Measurements from ENCODE around the gene KYNU.
"Not testable (repeated sequence)": the region's sequence is repeated elsewhere in the genome, so short reads cannot be mapped to it uniquely, and the experiment has no call there.

Gene KYNU

DNA sequence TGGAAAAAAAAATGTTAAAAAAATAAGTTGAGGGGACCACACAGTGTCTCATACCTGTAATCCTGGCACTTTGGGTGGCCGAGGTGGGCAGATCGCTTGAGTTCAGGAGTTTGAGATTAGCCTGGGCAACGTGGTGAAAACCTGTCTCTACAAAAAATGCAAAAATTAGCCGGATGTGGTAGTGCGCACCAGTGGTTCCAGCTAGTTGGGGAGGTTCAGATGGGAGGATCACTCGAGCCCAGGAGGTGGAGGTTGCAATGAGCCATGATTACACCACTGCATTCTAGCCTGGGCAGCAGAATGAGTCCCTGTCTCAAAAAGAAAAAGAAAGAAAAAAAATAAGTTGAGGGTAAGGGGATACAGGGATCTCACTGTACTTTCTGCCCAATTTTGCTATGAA lies 6.1 kb upstream of the KYNU start:
- DNase-seq (ENCODE audit: low read depth, low spot score), result no peak

DNA sequence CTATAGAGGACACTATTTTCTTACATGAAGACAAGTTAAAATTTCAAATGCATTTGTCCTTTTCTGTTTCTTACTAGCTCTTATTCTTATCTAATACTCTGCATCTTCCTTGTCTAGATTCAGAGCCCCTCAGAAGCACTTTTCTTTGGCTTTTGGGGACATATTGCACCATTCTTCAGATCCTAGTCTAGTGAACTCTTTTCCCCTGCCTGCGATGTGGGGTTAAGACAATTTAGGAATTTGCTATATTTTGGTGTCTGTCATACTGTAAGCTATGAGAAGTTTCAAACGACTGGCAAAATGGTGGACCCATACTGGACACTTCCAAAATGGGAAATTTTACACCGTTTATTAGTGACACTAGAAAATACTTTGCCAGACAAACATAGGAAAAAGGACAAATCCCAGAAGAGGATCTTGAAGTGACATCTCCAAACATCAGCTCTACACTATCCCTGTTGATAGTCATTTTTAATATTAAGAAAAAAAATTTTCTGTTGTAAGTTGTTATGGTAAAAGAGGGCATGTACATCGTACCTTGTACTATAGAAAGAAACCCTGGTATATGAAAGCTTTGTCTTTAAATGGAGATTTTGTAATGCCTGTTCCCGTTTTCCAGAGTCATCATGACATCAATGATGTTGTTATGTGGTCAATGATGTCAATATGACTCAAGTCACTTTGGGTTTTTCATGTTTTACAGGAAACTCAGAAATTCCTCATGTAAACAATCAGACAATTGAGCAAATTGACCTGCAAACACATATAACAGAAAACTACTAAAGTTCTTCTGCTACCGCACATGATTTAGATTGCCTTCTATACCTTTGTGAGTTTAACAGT lies 4.4 kb upstream of the KYNU start:
- no peak for DNase-seq (ENCODE audit: low read depth, low spot score)

DNA sequence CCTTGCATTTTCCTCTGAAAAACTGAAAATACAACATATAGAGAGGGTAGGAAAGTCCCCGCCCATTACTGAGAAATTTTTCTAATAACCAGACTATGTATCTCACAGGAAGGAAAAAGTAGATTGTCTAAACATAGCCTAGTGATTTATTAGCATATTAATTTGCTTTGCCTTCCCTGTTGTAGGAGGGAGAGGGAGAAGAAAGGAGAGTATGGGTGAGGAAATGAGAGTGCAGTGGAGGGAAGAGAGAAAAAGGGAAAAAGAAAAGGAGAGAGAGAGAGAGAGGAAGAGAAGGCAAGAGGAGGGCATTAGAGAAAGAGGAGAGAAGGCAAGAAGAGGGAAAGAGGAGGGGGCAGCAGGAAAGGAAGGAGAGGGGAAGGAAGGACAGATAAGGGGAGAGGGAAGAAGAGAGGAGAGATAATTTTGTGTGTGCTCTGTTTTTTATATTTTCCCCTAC lies 3.6 kb upstream of the KYNU start:
- no peak for DNase-seq (ENCODE audit: low read depth, low spot score)

DNA sequence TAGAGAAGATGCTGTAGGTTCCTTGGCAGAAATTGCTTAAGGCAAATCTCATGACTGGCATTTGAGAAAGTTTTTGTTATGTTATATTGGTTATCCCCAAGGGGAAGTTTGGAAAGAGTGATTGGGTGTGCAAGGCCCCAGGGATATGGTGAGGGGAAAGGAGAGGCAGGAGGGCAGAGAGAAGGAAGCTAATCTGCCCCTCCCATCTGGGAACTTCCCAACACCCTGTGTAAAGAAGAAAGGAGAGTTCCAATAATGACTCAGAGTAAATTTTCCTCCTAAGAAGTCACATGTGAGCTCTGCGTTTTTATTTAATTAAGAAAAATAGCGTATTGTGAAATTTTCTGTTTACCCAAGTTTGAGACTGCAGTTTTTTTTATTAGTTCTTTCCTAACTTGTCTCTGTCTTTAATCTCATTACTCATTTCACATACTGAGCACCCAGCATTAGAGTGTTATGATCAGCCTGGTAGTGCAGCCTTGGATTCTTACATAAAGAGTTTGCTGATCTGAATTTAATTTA lies 3.1 kb upstream of the KYNU start:
- DNase-seq (ENCODE audit: low read depth, low spot score), result no peak

DNA sequence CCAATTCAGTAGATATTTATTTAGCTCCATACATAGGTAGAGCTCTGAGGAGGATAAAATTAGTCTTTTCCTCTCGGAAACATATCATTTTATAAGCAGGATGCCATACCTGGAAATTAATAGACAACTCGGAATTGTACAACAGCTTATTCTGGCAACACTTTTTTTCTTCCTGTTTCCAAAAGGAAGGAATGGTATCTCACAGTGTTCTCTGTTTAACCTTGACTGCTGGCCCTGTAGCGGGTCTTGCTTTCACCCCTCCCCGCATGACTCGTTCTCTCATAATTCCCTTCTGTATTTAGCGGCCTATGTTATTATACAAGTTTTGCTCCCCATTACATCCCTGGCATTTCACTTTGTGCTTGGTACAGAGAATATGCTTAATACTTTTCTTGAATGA lies 2.5 kb upstream of the KYNU start:
- DNase-seq (ENCODE audit: low read depth, low spot score), result no peak

DNA sequence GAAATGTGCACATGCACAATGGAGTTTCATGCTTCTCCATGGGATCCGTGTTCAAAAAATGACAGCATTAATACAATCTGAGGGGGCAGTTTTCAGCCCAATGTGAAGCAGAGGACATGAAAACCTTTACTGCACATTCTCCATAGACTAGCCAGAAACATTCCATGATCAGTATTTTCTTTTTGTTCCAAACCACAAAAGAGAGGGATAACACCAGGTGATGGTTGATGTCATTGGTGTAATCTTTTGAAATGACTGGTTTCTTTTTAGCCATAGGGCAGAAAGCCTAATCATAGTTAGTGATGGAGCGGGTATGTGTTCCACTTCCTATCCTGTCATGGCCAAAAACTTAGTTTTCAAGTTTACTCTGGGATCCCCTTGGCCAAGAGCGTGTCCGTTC lies 1.8 kb upstream of the KYNU start:
- DNase-seq (ENCODE audit: low read depth, low spot score), result no peak

DNA sequence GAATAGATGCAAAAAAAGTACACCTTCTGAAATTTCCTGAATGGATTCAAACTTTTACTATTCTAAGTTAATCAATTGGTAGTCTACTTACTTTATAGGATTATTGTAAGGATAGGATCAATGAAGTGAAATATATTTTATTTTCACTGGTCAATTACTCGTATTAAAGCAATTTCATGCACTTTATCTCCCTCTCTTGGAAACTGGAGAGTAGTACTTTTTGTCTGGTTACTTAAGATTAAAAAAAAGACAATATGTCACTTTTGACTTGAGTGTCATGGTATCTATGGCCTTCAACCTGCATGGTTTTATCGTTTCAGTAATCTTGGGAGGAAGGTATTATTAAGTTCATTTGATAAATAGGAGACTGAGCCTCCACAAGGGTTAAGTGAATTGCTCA lies 1.0 kb upstream of the KYNU start:
- no peak for DNase-seq (ENCODE audit: low read depth, low spot score)

DNA sequence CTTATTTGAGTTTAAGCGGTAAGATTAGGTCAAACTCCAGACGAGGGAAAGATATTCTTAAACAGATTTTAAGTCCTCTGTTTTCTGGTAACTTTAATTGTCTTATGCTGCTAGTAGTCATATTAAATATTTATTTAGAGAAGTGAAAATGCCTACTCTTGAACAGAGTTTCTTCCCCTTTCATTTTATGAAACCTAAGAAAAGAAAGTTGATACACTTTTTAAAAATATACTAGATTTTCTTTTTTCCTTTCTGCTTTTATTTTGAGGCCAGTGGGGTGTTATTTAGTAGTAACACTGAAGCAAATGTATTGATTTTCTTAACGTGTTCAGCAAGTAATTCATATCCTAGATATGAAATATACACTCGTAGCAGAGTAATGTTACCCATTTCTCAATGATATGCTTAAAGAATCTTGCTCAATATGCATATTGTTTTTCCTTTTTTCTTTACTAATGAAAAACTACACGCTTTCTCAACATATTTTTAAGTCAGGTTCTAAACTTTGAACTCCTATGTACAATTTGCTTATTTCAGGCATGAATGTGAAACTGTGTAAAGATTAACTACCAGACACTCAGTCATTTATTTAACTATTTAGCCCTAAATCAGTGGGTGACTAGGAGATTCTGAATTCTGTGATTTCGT lies 691 bp downstream of the KYNU start:
- DNase-seq (ENCODE audit: low read depth, low spot score), result no peak

DNA sequence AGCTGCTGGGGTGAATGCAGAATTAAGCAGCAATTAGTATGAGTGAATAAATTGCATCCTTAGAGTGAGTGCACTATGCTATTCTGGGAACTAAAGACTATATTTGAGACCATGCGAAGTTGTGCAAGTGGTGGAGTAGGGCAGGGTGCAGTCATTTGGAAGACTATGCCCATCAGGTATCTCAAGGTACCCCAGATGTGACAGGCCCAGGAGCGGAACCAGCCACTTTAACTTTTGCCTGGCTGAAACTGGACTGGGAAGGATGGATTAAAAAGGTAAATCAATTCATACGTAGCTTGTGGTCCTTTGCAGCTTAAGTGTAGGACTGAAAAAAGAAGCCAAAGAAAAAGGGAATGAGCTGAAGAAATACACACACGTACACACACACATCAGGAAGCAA lies 1.7 kb downstream of the KYNU start:
- no peak for DNase-seq (ENCODE audit: low read depth, low spot score)

DNA sequence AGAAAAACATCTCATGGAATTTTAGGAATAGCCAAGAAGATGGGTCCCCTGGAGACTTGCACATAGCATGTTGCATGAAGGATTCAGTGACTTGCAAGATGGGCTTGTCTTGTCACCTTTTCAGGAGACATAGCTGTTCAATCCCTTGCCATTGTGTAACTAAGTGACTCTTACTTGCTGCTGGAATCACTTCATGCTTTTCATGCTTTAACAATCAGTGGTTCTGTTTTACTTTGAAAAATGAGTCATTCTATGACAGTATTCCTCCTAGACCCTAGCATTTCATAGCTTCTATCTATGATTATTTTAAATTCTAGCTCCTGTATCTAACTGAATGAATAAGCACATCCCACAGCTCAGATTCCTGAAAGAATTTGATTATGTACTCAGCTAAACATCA lies 2.8 kb downstream of the KYNU start:
- no peak for DNase-seq (ENCODE audit: low read depth, low spot score)

DNA sequence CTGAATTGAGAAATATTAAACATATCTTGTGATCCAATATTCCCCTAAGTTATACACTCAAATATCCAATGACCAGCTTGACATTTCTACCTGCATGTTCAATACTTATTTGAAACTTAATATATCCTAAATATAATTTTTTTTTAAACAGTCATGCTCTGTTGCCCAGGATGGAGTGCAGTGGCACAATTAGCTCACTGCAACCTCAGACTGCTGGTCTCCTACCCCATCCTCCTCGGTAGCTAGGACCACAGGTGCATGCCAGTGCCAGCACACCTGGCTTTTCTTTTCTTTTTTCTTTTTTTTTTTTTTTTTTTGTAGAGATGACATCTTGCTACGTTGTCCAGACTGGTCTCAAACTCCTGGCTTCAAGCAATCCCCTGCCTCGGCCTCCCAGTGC lies 4.2 kb downstream of the KYNU start:
- DNase-seq (ENCODE audit: low read depth, low spot score), result no peak

DNA sequence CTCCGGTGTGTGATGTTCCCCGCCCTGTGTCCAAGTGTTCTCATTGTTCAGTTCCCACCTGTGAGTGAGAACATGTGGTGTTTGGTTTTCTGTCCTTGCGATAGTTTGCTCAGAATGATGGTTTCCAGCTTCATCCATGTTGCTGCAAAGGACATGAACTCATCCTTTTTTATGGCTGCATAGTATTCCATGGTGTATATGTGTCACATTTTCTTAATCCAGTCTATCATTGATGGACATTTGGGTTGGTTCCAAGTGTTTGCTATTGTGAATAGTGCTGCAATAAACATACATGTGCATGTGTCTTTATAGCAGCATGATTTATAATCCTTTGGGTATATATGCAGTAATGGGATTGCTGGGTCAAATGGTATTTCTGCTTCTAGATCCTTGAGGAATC lies 5.0 kb downstream of the KYNU start:
- DNase-seq (ENCODE audit: low read depth, low spot score), result not testable (repeated sequence)

DNA sequence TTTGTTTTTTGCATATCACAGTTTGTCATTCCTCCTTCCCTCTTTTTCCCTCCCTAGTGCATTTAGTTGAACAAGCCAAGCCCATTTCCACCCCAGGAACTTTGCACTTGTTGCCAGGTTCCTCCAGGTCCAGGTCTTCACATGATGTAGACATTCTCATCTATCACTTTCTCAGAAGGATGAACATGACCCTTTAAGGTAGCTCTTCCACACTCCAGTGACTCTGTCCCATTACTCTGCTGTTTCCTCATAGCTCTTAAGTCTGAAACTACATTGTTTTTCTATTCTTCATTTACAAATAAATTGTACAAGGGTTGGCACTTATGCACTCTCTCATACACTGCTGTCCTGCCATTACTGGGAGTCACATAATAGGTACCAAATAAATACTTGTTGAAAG lies 6.1 kb downstream of the KYNU start:
- no peak for DNase-seq (ENCODE audit: low read depth, low spot score)

DNA sequence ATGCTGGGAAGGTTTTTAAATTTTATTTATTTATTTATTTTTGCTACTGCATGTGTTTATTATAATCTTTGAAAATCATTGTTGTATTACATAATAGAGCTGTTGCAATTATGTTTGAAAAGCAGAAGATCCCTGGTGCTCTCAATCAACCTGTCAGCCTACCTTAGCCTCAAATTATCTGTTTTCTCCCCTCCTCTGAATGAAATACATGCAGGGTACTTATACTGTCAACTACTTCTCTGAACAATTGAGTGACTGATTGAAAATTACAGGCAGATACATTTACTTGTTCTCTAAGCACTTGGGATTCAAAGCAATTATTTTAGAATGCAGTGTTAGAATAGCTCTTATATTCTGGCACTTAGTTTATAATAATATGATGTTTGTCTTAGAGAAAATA lies 8.1 kb downstream of the KYNU start:
- DNase-seq (ENCODE audit: low read depth, low spot score), result no peak

DNA sequence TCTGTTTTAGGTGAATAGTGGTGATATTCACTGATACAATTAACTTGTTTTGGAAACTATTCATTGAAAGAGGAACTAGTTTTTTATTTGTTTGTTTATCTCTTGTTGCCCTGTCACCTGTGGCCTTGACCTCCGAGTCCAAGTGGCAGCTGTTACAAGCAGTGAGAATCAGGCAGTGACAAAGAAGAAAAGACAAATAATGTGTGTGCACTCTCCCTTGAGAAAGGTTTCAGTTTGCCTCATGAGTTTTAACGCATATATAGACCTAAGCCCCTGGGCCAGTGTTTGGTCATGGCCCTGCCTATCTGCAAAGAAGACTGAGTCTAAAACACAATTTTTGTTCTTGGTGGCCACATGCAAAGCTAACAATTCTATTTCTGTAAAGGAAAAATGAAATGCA lies 15.3 kb downstream of the KYNU start:
- DNase-seq (ENCODE audit: low read depth, low spot score), result no peak

DNA sequence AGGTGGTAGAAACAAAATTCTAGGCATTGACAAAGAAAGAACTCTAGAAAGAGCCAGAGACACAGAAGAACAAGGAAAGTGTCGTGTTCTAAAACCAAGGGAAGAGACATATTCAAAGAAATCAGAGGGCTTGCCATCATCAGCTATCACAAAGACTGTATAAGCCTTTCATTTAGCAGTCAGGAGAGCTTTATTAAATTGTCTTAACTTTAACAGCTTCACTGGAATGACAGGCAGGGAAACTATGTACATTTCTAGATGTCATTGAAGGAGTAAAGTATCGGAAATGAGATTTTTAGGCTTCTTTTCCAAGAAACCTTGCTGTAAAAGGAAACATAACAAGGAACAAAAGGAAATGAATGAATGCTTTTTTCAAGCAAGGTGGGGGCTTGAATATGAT lies 15.8 kb downstream of the KYNU start:
- DNase-seq (ENCODE audit: low read depth, low spot score), result no peak

DNA sequence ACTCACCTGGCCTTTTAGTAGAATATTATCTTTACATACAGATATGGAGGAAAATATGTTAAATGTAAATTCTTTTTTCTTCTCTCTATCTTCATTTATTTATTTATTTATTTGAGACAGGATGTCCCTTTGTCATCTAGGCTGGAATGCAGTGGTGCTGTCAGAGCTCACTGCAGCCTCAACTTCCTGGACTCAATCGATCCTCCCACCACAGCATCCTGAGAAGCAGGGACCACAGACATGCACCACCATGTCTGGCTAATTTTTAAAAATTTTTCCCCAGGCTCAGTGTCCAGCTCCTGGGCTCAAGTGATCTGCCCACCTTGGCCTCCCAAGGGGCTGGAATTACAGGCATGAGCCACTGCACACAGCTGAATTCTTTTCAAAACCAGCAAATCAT lies 20.3 kb downstream of the KYNU start:
- no peak for DNase-seq (ENCODE audit: low read depth, low spot score)

DNA sequence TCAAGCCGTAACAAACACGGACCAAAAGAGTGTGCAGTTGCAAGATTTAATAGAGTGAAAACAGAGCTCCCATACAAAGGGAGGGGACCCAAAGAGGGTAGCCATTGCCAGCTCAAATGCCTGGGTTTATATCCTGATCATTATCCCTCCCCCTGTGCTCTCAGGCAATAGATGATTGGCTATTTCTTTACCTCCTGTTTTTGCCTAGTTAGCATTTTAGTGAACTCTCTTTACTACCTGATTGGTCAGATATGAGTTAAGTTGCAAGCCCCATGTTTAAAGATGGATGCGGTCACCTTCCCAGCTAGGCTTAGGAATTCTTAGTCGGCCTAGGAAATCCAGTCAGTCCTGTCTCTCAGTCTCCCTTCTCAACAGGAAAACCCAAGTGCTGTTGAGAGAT lies 22.9 kb downstream of the KYNU start:
- not testable (repeated sequence) for DNase-seq (ENCODE audit: low read depth, low spot score)

DNA sequence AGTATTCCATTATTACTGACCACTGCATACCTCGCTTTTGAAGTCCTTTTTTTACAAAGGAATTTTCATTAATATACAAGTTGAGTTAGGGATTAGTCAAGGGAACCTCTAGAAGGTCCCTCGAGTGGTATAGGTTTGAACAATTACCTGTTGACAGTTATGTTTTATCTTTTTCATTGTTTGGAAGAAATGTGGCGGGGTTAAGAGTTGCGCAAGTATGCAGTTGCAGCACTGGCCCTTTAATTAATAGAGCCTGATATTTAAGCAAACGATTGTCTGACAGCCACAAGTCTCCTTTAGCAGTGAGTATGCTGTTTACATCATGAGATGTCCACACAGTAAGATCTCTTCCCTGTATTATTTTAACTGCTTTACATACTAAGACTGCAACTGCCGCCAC lies 24.3 kb downstream of the KYNU start:
- DNase-seq (ENCODE audit: low read depth, low spot score), result no peak

DNA sequence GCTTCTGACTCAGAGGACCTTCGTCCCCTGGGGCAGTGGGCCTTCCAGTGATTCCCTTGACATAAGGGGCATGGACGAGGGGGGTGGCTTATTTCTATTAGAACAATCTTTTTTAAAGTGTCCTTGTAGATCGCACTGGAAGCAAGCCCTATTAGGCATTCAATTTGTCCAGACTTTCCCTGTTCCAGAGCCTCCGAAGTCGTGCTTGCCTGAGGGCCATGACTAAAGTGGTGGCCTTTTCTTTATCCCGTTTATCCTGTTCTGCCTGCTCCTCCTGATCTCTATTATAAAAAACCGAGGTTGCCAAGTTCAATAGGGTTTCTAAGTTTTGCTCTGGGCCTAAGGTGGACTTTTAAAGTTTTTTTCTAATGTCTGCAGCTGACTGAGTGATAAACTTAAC lies 26.3 kb downstream of the KYNU start:
- DNase-seq (ENCODE audit: low read depth, low spot score), result not testable (repeated sequence)

DNA sequence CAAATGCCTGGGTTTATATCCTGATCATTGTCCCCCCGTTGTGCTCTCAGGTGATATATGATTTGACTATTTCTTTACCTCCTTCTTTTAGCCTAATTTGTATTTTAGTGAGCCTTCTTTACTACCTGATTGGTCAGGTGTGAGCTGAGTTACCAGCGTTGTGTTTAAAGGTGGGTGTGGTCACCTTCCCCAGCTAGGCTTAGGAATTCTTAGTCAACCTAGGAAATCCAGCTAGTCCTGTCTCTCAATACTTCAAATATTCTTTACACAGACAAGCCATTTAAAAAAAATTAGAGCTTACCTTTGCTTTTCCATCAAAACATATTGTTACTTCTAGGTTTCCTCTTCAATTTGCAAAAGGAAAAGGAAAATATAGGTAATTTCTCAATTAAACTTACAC lies 30.2 kb downstream of the KYNU start:
- no peak for DNase-seq (ENCODE audit: low read depth, low spot score)

DNA sequence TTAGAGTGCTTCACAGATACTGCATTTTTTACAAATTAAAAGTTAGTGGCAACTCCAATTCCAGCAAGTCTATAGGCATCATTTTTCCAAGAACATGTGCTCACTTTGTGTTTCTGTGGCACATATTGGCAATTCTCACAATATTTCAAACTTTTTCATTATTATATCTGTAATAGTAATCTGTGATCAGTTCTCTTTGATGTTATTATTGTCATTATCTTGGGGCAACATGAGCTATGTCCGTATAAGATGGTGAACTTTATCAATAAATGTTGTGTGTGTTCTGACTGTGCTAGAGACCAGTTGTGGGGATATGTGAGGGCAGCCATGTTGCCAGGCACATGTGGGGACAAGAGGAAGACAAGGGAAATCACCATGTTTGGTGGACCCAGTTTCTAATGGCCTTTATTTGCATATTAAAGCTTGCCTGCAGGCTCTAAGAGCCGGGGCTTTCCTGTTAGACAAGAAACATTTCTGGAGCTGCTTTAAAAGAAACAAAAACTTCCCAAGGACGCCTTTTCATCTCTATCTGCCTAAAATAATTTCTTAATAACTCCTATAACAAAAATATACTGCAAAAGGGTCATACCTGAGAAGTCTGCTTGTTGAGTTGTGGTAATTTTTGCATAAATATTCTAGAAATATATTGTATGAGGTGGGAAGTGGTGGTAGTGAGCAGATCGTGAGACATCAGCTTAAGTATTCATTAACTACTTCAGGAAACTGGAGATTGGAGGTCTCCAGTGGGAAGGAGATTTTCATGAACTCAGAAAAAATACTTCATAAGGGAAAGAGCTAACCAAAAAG lies 37.2 kb downstream of the KYNU start:
- no peak for DNase-seq (ENCODE audit: low read depth, low spot score)

All from activated naive CD8-positive, alpha-beta T cell treated with anti-CD3 and anti-CD28 coated beads, Interleukin-2, amount 50 U/mL, for 16 hours (primary cell).